DMS79 (cell line): Measurements from ENCODE around the gene MDC1.
A peak's percentile ranks its signal among the peaks of the same experiment; 100 is the strongest.
"Not testable (repeated sequence)": the region's sequence is repeated elsewhere in the genome, so short reads cannot be mapped to it uniquely, and the experiment has no call there.

Experiments
- DNase-seq: peaks from one replicate; lab custom pipeline; 2025; lab: John Stamatoyannopoulos, UW

Gene MDC1

DNA sequence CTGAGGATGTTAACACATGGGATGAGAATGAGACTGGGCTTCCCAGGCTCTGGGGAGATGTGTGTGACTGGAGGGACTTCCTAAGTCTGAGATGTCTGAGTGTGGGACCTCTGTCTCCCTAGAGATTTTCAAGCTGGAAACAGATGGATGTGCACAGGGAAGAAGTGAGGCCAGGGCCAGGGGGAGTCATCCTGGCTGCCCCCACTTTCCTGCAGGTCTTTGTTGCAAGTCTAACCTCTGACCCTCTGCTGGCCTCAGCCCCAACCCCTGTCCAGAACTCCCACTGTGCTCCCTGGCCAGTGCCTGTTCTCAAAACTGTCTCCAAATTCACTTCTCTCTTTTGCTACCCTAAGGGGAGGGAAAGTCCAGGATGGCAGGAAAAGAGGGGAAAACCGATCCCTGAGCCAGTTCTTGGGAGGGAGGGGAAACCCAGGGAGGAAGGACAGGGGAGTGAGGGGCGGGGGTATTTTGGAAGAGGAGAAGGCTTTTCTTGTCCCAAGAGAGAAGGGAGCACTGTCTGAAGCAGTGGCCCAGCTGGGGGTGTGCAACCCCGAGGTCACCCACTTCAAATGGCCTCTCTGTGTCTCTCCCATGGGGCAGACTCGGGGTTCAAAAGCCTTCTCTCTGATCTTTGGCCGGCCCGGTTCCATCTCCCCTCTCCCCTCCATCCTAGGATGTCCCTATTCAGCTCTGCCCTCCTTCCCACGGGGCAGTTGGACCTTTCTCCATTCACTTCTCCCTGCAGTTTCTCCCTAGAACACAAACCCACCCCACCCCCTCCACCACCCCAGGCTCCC, 33.7 kb downstream of the MDC1 start:
- DNase-seq = no peak

DNA sequence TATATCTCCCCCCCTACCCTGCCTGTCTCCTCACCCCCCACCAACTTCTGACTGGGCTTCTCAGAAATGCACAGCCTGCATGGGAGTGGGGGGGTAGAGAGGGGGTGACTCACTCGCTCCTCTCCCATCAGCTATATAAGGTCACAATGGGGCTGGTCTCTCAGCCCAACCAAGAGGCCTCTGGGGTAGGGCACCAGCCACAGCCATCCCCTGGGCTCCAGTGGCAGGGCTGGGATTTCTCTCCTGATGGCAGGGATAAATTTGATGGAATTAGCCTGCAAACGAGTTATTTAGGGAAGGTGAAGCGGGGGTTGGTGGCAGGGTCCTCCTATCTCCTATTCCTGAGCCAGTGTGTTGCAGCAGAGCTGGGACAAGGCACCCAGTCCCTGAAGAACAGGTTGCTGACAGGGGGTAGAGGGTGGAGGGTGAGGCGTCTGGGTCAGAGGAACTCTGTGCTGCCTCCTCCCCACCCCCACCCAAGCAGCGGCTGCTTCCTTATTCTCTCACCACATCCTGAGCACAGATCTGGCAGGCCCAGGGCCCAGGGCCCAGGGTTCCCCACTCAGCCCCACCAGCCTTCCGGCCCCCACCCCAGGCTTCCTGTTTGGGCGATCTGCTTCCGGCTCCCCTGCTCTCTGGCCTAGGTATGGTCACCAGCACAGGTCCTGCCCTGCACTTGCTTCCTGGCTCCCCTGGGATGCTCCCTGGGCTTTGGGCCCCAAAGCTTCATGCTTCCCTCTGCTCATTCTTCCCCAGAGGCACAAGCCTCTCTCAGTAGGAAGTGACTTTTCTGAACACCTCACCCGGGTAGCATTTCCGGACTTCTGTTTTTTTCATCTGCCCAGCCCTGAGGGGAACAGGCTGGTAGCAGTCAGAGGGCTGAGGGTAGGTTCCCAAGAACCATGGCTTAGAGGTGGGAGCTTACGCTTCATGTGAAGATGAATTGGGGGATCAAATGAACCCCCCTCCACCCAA, 34.7 kb downstream of the MDC1 start:
- DNase-seq = no peak

GRCh38 chr6:30681766-30682142, 35.3 kb downstream of the MDC1 start:
- no peak for DNase-seq

DNA sequence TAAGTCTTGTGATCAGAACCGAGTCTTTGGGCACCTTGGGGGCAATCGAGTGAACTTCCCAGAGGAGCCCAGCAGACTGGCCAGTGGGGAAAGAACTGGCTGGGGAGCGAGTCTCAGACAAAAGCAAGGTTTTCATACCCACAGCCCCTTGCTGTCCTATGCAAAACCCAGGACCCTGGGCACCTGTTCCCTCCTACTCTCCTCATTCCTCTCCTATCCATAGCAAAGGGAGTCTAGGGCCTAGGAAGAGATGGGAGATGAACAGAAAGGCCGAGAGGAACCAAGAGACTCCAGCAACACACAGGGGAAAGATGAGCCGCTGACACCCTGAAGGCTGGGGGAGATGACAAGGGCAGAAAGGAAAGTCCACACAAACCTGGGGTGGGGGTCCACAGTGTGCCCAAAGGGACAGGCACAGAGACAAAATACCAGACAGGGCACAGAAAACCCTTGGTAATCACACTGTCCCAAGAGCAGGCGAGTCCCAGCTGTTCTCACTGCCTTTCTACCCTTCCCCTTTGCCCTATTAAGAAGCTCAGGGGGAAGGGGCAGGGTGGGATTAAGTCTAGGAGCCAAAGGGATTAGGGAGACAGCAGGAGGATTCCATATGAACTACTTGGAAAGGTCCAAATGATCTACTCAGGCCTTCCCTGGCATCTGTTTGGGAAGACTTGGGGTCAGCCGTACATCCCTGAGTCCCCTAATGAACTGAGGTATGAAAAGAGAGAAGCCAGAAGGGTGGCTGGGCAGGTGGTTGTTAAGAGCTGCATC, 37.1 kb downstream of the MDC1 start:
- no peak for DNase-seq

DNA sequence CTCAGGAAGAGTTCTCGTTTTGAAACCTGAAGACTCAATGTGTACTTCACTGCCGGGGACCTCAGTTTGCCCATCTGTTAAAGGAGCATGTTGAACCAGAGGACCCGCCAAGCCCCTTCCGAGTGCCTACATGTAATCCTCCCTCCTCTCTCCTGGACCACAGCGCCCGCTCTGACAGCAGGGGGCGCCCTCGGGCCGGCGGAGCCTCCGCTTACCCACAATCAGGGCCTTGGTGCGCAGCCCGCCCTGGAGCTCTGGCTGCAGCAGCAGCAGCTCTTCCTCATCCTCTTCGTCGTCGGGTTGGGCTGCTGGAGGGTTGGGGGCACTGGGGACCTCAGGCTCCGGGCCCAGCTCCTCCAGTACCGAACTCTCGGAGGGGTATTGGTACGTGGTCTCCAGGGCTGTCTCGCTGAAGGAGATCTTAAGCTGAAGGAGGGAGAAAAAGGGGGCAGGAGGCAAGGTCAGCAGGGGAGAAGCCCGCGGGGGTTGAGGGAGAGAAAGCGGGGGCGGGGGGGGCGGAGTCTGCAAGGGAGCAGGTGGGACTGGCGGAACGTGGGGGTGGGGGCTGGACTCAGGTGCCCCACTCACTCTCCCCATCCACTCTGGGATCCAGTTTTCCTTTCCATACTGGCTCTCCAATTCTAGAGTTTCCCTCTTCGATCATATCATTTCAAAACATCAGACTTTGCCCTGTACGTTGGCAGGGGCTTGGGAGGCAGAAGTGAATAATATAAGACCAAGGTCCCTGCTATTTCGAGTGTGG, 37.9 kb downstream of the MDC1 start:
- DNase-seq = no peak

DNA sequence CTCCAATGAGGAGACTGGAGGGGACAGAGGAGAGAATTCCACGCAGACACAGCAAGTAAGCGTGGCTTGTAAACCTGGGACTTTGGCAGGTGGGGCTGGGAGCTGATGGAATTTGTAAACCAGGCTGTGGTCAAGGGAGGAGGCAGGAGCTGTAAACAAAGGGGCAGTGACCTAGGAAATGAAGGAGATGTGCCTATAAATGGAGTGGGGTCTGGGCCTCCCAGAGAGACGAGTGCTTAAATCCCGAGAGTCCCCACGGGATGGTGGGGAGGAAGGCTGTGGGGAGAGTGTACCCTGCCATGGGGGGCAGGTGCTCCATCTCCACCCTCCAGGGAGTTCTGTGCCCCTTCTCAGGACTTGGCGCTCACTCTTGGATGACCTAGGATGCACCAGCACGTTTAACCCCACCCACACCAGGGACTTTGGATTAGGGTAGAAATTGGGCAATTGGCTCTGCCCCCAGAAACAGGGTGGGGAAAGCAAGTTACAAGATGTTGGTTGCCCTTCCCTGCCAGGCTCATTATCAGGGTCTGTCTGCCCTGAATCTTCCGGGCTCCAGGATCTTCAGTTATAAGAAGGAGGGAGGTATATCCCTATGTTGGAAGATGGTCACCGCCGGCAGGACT, 40.3 kb downstream of the MDC1 start:
- no peak for DNase-seq

DNA sequence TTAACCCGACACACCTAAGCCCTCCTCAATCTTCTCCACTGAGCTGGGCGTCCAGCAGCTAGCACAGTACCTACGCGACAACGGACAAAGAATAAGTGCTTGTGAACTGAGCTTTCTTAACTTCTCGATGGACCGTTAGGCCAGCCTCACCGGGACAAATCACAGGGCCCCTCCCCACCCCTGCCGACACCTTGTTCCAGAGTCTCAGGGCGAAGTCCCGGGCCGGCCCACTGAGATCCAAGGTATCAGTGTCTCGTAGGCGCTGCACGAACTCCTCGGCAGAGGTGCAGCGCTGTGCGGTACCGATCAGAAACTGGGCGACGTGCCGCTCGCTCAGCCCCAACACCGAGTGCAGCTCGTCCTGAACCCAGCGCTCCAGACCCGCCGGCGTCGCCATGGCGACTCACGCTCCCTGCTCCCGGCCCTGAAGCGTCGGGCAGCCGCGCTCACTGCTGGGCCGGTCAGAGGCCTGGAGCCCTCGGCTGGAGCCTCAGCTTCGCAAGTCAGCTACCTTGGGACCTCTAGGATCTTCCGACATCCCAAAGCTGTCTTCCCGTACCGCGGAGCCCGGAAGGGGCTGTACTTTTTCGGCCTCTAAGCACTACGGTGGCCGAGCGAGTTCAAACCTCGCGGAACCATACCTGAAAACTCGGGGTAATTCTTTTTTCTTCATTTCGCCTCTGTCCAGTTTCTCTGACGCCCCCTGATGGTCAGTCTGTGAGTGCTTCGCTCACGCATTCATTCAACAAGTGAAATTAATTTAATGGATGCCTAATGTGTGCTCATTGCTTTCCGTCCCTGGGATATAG, 44.4 kb downstream of the MDC1 start, which contains the start of gene DHX16:
Gene DHX16, minus strand, starts transcription at position 562 of the 809 bp plus-strand sequence. Its CDS starts 165 bp downstream, at position 397.
- peak; percentile 84 for DNase-seq

- no peak for DNase-seq
These were observed 46.1 kb downstream of the MDC1 start for GRCh38 chr6:30670760-30671527.

GRCh38 chr6:30666300-30666699, 50.8 kb downstream of the MDC1 start:
- not testable (repeated sequence) for DNase-seq

- DNase-seq = no peak
These were observed 51.9 kb downstream of the MDC1 start for GRCh38 chr6:30664994-30665767.

GRCh38 chr6:30657922-30658321, 59.2 kb downstream of the MDC1 start:
- not testable (repeated sequence) for DNase-seq

- DNase-seq = no peak
These were observed 59.6 kb downstream of the MDC1 start for GRCh38 chr6:30657454-30657853.

- no peak for DNase-seq
These were observed 60.6 kb downstream of the MDC1 start for GRCh38 chr6:30656513-30656912.

DNA sequence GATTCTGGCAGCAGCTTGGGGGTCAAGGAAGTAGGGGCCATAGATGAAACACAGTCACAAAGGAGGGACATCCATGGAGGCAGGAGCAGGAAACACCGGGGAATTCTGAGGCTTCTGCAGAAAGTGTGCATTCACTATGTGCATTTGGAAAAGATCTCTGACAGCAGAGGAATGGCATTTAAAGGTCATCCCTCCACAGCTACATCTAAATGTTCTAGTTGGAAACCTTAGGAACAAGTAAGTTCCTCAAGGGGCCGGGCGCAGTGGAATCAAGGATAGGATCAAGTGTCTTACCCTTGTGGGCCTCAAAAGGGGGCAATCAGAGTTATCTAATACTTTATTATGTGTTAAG, 61.4 kb downstream of the MDC1 start:
- no peak for DNase-seq

DNA sequence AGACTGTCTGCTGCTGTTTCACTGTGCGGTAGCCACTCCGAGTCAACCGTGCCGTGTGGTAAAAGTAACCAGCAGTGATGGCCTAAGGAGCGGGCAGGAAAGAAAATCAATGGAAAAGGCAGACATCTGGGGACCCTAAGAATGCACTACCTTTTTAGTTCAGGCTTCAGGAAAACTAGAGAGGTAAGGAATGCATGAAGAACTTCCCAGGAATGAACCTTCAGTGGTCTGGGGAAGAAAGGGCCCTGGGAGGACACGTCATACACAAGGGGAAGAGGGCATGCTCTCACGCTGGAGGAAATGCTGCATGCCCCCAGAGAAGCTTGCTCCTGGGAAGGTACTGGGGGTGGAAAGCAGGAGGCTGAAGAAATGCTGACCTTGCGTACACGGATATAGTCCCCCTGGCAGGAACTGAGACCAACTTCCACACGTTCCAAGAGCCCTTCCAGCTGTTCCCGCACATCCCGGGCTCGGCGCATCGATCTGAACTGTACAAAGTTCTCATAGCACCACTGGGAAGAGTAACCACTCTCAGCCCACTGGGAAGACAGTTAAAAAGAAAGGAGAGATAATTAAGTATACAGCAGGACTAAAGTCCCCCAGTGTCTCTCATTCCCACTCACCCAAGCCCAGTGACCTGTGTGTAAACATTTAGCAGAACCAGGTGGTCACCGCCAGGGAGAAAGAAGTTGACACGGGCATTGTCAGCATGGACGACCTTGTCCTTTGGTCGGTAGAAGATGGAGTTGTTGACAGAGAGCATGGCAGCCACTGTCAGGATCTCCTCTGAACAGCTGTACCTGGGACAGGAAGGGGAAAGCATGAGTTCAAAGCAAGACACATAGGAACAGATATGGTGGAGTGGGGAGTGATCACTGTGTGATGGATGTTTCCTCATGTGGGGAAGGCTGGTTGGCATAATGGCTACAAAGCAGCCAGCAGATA, 62.0 kb downstream of the MDC1 start:
- DNase-seq = no peak

GRCh38 chr6:30651143-30651542, 65.9 kb downstream of the MDC1 start:
- no peak for DNase-seq
